A549 treated with AZD9567 at 1 μM for 4 hours (cell line): ENCODE data around the gene TEX44. TPM values are rescaled to one million over a fixed set of nuclear protein-coding genes. Genes with fewer than 3 reads are reported as not detected.

ENCODE experiments used
- total RNA-seq: library from RNA; stranded (reverse); fragments of 200-300 nt; extraction: Qiagen RNA extraction; gene quantifications from 5 replicates; pipeline ENCODE4 v1.2.3, GENCODE V29; 2022; ENCODE audit not compliant: insufficient read depth

TEX44 gene
- total RNA-seq = not detected in 5 replicates

DNA sequence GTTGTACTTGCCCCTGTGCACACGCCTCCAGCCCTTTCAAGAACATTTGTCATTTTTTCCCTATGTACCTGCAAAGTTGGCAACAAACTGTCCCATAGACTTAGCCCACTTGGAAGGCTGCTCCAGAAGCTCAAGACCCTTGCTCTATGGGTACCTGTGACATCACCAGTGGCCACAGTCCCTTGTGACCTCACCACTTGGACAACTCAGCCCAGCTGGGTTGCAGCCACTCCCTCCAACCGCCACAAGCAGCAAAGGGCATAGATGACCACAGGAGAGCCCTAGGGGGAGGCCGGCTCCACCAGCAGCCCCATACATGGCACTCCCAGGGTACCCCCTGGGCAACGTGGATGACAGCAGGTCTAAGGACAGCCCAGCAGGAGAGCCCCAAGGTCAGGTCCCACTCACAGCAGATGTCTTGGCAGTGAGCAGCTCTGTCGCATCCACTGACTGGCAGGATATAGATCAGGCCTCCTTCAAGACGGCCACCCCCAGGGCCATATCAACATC is at the start of gene TEX44:
Gene TEX44, plus strand, starts transcription at position 229 of the 510 bp plus-strand sequence. Its CDS starts 88 bp downstream, at position 317.

Other genes starting within 250 kb of the TEX44 start
- gene B3GNT7, start 197.2 kb upstream of the TEX44 start, total RNA-seq = 1.2 to 4.0 TPM (median 1.3 TPM) in 5 replicates
- 799 to 892 TPM (median 820 TPM) in 5 replicates for gene NCL, start 128.4 kb upstream of the TEX44 start, total RNA-seq
- not detected in 5 replicates for gene NMUR1, start 62.4 kb upstream of the TEX44 start, total RNA-seq
- gene PTMA, start 115.7 kb downstream of the TEX44 start, total RNA-seq = 1,432 to 1,524 TPM (median 1,499 TPM) in 5 replicates
- gene PDE6D, start 188.4 kb downstream of the TEX44 start, total RNA-seq = 20.7 to 29.7 TPM (median 24.7 TPM) in 5 replicates
- gene COPS7B, start 193.6 kb downstream of the TEX44 start, total RNA-seq = 25.3 to 39.3 TPM (median 38.6 TPM) in 5 replicates